ENCODE results near the gene EEF2K.

The EEF2K gene

DNA sequence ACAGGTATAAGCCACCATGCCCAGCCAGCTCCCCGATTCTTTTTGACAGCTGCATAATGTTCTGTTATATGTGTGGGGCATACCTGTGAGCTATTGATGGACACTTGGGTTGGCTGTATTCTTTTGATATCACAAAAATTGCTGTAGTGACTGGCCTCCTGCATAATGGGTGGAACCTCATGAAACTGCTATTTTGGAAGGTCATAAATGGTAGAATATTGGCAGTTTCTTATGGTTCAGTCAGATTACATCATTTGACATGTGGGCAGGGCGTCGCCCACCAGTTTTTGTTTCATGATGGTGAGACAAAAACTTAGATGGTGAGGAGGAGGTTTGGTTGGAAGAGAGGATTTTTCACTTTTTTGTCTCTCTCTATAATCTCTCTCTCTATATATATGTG, 64.4 kb downstream of the EEF2K start:
- Histone ChIP-seq H3K4me1 (no peaks in the 10 kb centered on the region), H3K27me3 (ENCODE audit: control insufficient read depth, insufficient read depth, low read length) (no peaks in the 10 kb centered on the region), H3K9me3 (ENCODE audit: control insufficient read depth, low read length) (no peaks in the 10 kb centered on the region), H3K79me2 (no peaks in the 10 kb centered on the region), H3K36me3 (ENCODE audit: control insufficient read depth, insufficient read depth, low read length) (no peaks in the 10 kb centered on the region), H2AFZ (no peak overlapping the region), H3K9ac (no peak overlapping the region), H3K4me2 (ENCODE audit: low read length) (no peak overlapping the region), H3K27ac (no peak overlapping the region), H3K4me3 (ENCODE audit: low read depth, low read length) (no peak overlapping the region)
- TF ChIP-seq, protein P1, sequence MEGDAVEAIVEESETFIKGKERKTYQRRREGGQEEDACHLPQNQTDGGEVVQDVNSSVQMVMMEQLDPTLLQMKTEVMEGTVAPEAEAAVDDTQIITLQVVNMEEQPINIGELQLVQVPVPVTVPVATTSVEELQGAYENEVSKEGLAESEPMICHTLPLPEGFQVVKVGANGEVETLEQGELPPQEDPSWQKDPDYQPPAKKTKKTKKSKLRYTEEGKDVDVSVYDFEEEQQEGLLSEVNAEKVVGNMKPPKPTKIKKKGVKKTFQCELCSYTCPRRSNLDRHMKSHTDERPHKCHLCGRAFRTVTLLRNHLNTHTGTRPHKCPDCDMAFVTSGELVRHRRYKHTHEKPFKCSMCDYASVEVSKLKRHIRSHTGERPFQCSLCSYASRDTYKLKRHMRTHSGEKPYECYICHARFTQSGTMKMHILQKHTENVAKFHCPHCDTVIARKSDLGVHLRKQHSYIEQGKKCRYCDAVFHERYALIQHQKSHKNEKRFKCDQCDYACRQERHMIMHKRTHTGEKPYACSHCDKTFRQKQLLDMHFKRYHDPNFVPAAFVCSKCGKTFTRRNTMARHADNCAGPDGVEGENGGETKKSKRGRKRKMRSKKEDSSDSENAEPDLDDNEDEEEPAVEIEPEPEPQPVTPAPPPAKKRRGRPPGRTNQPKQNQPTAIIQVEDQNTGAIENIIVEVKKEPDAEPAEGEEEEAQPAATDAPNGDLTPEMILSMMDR (IDR thresholded peaks at IDR 0.05) = no peak

DNA sequence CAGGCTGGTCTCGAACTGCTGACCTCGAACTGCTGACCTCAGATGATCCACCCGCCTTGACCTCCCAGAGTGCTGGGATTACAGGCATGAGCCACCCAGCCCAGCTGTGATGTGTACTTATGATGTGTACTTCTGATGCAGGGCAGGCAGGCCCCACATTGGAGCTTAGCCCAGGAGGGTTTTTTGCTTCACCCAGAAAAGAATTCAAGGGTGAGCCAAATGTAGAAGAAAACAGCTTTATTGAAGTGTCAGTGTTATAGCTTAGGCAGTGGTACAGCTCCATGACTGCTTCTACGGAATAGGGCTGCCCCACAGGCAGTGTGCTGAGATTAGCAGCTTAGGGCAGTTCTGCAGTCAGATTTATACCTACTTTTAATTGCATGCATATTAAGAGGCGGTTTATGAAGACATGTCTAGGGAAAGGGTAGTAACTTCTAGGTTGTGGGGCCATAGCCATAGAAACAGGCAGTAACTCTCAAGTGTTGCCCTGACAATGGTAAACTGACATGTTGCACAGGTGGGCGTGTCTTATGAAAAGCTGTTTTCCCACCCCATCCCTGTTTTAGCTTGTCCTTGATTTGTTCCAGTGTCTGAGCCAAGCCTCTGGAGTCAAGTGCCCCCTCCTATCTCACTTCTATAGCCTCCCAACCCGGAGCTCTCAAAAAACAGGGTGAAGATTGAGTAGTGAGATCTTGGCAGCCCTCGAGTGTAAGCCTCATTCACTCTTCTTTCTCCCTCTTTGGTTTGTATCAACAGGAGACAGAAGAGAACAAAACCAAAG, 67.0 kb downstream of the EEF2K start:
- no peaks in the 10 kb centered on the region for H3K9me3 ChIP-seq (ENCODE audit: control insufficient read depth, low read length)
- H3K27ac ChIP-seq = no peak overlapping the region
- H3K9ac ChIP-seq = no peak overlapping the region
- H2AFZ ChIP-seq = no peak overlapping the region
- H3K27me3 ChIP-seq (ENCODE audit: control insufficient read depth, insufficient read depth, low read length) = no peaks in the 10 kb centered on the region
- no peaks in the 10 kb centered on the region for H3K36me3 ChIP-seq (ENCODE audit: control insufficient read depth, insufficient read depth, low read length)
- TF ChIP-seq, protein P1 (IDR thresholded peaks at IDR 0.05) = no peak
- no peaks in the 10 kb centered on the region for H3K79me2 ChIP-seq
- H3K4me1 ChIP-seq = no peaks in the 10 kb centered on the region
- no peak overlapping the region for H3K4me2 ChIP-seq (ENCODE audit: low read length)
- H3K4me3 ChIP-seq (ENCODE audit: low read depth, low read length) = no peak overlapping the region

DNA sequence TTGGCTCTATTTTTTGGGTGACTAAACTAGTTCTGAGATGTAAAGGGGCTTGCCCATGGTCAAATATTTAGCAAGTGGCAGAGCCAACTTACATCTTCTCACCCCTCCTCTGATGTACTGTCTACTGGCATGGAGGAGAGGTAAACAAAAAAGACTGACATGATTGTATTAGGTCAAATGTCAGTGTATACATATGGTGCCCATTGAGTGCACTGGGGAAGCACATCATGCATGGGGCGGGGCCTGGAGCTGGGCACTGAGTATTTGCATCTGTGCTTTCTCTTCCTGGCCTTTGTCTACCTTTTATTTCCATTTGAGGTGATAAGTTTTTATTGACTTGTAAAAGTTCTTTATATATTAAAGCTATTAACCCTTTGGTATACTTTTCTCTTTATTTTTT, 68.8 kb downstream of the EEF2K start:
- Histone ChIP-seq H3K4me2 (ENCODE audit: low read length) (no peak overlapping the region), H3K27ac (no peak overlapping the region), H3K4me1 (no peaks in the 10 kb centered on the region), H2AFZ (no peak overlapping the region), H3K27me3 (ENCODE audit: control insufficient read depth, insufficient read depth, low read length) (no peaks in the 10 kb centered on the region), H3K4me3 (ENCODE audit: low read depth, low read length) (no peak overlapping the region), H3K9ac (no peak overlapping the region), H3K79me2 (no peaks in the 10 kb centered on the region), H3K9me3 (ENCODE audit: control insufficient read depth, low read length) (no peaks in the 10 kb centered on the region), H3K36me3 (ENCODE audit: control insufficient read depth, insufficient read depth, low read length) (no peaks in the 10 kb centered on the region)
- TF ChIP-seq, protein P1 (IDR thresholded peaks at IDR 0.05) = no peak

DNA sequence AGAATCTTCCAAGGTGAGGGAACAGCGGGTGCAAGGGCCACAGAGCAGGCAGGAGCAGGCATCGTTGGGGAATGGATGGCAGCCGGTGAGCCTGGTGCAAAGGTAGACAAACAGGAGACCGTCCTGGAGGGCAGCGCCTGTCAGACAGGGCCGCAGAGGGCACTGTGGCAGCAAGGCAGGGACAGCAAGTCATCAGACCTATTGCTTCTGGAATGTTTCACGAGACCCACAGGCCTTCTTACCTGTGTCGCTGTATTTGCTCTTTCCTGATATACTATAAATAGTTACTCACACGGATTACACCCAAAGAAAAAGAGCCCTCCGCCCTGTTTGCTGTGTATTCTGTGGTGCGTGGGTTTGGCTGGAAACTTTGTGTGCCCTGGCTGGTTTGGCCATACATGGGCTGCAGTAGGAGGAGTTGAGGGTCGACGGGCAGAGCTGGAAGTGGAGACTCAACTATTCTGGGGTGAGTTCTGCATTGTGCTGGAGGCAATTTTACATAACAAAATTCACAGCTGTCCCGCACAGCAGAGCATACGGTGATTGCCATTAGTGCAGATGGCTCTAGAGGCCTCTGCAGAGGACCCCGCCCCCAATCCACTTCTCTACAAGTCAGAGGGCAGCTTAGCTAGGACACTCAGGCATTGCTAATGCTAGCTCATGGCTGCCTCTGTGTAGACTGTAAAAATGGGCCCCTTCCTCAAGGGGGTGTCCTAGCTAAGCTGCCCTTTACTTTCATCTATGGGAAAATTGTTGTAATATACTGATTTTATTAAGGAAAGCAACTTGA, 72.6 kb downstream of the EEF2K start:
- TF ChIP-seq, protein P1 (IDR thresholded peaks at IDR 0.05) = no peak
- H3K79me2 ChIP-seq = no peaks in the 10 kb centered on the region
- H3K4me2 ChIP-seq (ENCODE audit: low read length) = no peak overlapping the region
- no peaks in the 10 kb centered on the region for H3K36me3 ChIP-seq (ENCODE audit: control insufficient read depth, insufficient read depth, low read length)
- H3K27ac ChIP-seq = no peak overlapping the region
- no peak overlapping the region for H3K9ac ChIP-seq
- H3K4me1 ChIP-seq = no peaks in the 10 kb centered on the region
- H3K4me3 ChIP-seq (ENCODE audit: low read depth, low read length) = no peak overlapping the region
- no peak overlapping the region for H2AFZ ChIP-seq
- no peaks in the 10 kb centered on the region for H3K27me3 ChIP-seq (ENCODE audit: control insufficient read depth, insufficient read depth, low read length)
- H3K9me3 ChIP-seq (ENCODE audit: control insufficient read depth, low read length) = no peaks in the 10 kb centered on the region
